Measurements from ENCODE around the gene NIPSNAP3A.

Gene NIPSNAP3A

DNA sequence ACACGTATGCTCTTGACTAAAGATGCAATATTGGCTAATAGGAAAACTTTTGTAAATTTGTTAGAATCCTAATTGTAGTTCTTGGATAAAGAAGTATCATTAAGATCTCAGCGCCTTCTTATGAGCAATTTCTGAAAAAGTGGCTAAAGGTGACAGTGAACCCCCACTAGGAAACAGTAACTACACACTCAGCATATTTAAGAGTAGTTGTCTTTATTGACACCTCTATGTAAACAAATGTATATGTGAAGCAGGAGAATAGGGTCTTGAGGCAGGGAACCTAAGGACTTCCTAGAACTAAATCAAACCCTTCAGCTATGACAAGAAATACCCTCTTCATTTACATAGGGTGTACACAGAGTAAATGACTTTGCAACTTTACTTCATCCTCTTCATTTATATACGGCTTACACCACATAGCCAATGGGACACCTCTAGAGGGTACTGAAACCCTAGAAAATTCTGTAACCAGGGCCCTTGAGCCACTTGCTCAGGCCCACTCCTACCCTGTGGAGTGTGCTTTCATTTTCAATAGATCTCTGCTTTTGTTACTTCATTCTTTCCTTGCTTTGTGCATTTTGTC, 2.8 kb downstream of the NIPSNAP3A start:
- no peak for TF ChIP-seq POLR2AphosphoS5 (IDR thresholded peaks at IDR 0.05; ENCODE audit: low read depth, low read length)
- no peak for TF ChIP-seq SIN3A (IDR thresholded peaks at IDR 0.05; ENCODE audit: borderline replicate concordance, insufficient read depth, low read length)
- TF ChIP-seq FOXP2 (optimal IDR thresholded peaks at IDR 0.05; ENCODE audit: borderline replicate concordance, extremely low read depth, extremely low read length, insufficient read depth), result no peak
- TF ChIP-seq TAF1 (IDR thresholded peaks at IDR 0.05; ENCODE audit: borderline replicate concordance, insufficient read depth, low read length), result no peak
- TF ChIP-seq, protein P1, sequence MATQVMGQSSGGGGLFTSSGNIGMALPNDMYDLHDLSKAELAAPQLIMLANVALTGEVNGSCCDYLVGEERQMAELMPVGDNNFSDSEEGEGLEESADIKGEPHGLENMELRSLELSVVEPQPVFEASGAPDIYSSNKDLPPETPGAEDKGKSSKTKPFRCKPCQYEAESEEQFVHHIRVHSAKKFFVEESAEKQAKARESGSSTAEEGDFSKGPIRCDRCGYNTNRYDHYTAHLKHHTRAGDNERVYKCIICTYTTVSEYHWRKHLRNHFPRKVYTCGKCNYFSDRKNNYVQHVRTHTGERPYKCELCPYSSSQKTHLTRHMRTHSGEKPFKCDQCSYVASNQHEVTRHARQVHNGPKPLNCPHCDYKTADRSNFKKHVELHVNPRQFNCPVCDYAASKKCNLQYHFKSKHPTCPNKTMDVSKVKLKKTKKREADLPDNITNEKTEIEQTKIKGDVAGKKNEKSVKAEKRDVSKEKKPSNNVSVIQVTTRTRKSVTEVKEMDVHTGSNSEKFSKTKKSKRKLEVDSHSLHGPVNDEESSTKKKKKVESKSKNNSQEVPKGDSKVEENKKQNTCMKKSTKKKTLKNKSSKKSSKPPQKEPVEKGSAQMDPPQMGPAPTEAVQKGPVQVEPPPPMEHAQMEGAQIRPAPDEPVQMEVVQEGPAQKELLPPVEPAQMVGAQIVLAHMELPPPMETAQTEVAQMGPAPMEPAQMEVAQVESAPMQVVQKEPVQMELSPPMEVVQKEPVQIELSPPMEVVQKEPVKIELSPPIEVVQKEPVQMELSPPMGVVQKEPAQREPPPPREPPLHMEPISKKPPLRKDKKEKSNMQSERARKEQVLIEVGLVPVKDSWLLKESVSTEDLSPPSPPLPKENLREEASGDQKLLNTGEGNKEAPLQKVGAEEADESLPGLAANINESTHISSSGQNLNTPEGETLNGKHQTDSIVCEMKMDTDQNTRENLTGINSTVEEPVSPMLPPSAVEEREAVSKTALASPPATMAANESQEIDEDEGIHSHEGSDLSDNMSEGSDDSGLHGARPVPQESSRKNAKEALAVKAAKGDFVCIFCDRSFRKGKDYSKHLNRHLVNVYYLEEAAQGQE (IDR thresholded peaks at IDR 0.05; ENCODE audit: insufficient read depth in 1 of 2, low read depth in 2 of 2, low read length in 2 of 2), result no peak

DNA sequence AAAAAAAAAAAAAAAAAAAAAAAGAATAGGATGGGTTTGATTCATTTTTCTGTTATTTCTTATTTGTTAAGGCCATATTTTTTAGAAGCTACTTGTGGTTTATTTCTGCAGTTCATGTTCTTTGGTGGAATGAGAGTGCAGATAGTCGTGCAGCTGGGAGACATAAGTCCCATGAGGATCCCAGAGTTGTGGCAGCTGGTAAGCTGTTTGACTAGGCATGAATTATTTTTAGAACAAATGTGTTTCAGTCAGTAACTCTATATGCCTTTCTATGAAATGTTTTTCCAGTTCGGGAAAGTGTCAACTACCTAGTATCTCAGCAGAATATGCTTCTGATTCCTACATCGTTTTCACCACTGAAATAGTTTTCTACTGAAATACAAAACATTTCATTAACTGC, 11.5 kb downstream of the NIPSNAP3A start:
- TF ChIP-seq TAF1 (IDR thresholded peaks at IDR 0.05; ENCODE audit: borderline replicate concordance, insufficient read depth, low read length) (no peak), FOXP2 (optimal IDR thresholded peaks at IDR 0.05; ENCODE audit: borderline replicate concordance, extremely low read depth, extremely low read length, insufficient read depth) (no peak), SIN3A (IDR thresholded peaks at IDR 0.05; ENCODE audit: borderline replicate concordance, insufficient read depth, low read length) (no peak), POLR2AphosphoS5 (IDR thresholded peaks at IDR 0.05; ENCODE audit: low read depth, low read length) (no peak)
- TF ChIP-seq, protein P1 (IDR thresholded peaks at IDR 0.05; ENCODE audit: insufficient read depth in 1 of 2, low read depth in 2 of 2, low read length in 2 of 2), result no peak

DNA sequence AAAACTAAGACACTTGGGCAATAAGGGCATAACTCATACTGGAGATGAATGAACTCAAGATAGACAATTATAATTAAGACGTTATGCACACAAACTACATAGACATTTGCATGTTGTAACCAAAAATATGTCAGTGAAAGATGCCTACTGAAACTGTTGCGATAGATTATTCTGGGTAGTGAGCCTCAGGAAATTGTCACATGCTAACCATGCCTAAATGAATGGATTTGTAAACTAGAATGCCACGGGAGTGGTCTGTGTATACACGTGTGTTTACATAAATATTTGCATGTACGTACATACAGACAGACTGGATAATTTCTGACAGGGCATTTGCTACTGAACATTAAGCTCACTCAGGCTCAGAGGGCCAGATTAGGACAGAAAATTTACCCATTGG, 17.7 kb downstream of the NIPSNAP3A start:
- TF ChIP-seq SIN3A (IDR thresholded peaks at IDR 0.05; ENCODE audit: borderline replicate concordance, insufficient read depth, low read length), result no peak
- no peak for TF ChIP-seq POLR2AphosphoS5 (IDR thresholded peaks at IDR 0.05; ENCODE audit: low read depth, low read length)
- TF ChIP-seq FOXP2 (optimal IDR thresholded peaks at IDR 0.05; ENCODE audit: borderline replicate concordance, extremely low read depth, extremely low read length, insufficient read depth), result no peak
- TF ChIP-seq TAF1 (IDR thresholded peaks at IDR 0.05; ENCODE audit: borderline replicate concordance, insufficient read depth, low read length), result no peak
- TF ChIP-seq, protein P1 (IDR thresholded peaks at IDR 0.05; ENCODE audit: insufficient read depth in 1 of 2, low read depth in 2 of 2, low read length in 2 of 2), result no peak

DNA sequence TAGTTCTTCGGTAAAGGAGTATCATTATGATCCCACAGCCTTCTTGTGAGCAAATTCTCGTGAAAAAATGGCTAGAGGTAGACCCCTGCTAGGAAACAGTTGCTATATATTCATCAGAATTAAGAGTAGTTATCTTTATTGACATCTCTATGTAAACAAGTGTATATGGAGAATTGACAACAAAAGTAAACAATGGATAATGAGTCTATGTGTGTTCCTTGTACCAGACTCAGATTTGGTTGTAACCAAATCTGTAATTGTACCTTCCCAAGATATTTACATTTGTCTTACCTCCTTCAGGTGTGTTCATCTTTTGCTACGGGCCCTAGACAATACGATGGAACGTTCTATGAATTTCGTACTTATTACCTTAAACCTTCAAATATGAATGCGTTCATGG, 18.5 kb downstream of the NIPSNAP3A start:
- no peak for TF ChIP-seq TAF1 (IDR thresholded peaks at IDR 0.05; ENCODE audit: borderline replicate concordance, insufficient read depth, low read length)

DNA sequence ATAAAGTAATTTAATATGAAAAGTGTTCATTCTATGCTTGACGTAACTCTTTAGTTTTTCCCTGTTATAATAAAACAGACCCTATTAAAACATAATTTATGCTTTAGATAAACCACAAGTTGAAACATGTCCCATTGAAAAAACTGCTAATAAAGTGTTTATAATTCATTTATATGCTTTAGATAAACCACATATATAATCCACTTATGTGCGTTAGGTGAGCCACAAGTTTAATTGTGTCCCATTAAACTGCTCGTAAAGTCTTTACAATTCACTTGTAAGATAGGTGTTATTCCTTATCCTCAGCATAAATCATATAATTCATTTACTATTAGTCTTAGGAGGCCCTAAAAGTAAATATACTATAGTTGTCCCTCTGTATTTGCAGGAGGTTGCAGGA, 20.0 kb downstream of the NIPSNAP3A start:
- TF ChIP-seq POLR2AphosphoS5 (IDR thresholded peaks at IDR 0.05; ENCODE audit: low read depth, low read length), result no peak
- TF ChIP-seq FOXP2 (optimal IDR thresholded peaks at IDR 0.05; ENCODE audit: borderline replicate concordance, extremely low read depth, extremely low read length, insufficient read depth), result no peak
- TF ChIP-seq TAF1 (IDR thresholded peaks at IDR 0.05; ENCODE audit: borderline replicate concordance, insufficient read depth, low read length), result no peak
- no peak for TF ChIP-seq SIN3A (IDR thresholded peaks at IDR 0.05; ENCODE audit: borderline replicate concordance, insufficient read depth, low read length)
- TF ChIP-seq, protein P1 (IDR thresholded peaks at IDR 0.05; ENCODE audit: insufficient read depth in 1 of 2, low read depth in 2 of 2, low read length in 2 of 2), result no peak

Data from PFSK-1 (cell line).